HS-5 (cell line): Measurements from ENCODE around the gene CDYL2.
"Not testable (repeated sequence)": the region's sequence is repeated elsewhere in the genome, so short reads cannot be mapped to it uniquely, and the experiment has no call there.

Experiments used
- DNase-seq: peaks from one replicate; pipeline ENCODE4 v3.0.0-alpha.2; 2012; ENCODE audit warnings: low read depth

Gene CDYL2

GRCh38 chr16:80743772-80744171 is 60.6 kb downstream of the CDYL2 start:
- DNase-seq: no peak

- no peak for DNase-seq
Observed at GRCh38 chr16:80743273-80743672, 61.1 kb downstream of the CDYL2 start.

- no peak for DNase-seq
Observed at GRCh38 chr16:80742331-80742730, 62.1 kb downstream of the CDYL2 start.

GRCh38 chr16:80741724-80742123 is 62.7 kb downstream of the CDYL2 start:
- no peak for DNase-seq

- no peak for DNase-seq
Observed at GRCh38 chr16:80739523-80739922, 64.9 kb downstream of the CDYL2 start.

- DNase-seq: no peak
Observed at GRCh38 chr16:80738521-80738920, 65.9 kb downstream of the CDYL2 start.

- DNase-seq: no peak
Observed at GRCh38 chr16:80735846-80736245, 68.6 kb downstream of the CDYL2 start.

GRCh38 chr16:80733407-80733806 is 71.0 kb downstream of the CDYL2 start:
- no peak for DNase-seq

- no peak for DNase-seq
Observed at GRCh38 chr16:80731915-80732314, 72.5 kb downstream of the CDYL2 start.

- not testable (repeated sequence) for DNase-seq
Observed at GRCh38 chr16:80727066-80727763, 77.2 kb downstream of the CDYL2 start.

GRCh38 chr16:80725566-80726162 is 78.7 kb downstream of the CDYL2 start:
- no peak for DNase-seq

- no peak for DNase-seq
Observed at GRCh38 chr16:80723981-80724380, 80.4 kb downstream of the CDYL2 start.

- DNase-seq: no peak
Observed at GRCh38 chr16:80723091-80723490, 81.3 kb downstream of the CDYL2 start.

GRCh38 chr16:80720804-80721371 is 83.5 kb downstream of the CDYL2 start:
- no peak for DNase-seq

- no peak for DNase-seq
Observed at GRCh38 chr16:80719573-80719972, 84.8 kb downstream of the CDYL2 start.

- DNase-seq: no peak
Observed at GRCh38 chr16:80718480-80719220, 85.7 kb downstream of the CDYL2 start.

- DNase-seq: no peak
Observed at GRCh38 chr16:80717611-80718010, 86.8 kb downstream of the CDYL2 start.

GRCh38 chr16:80716564-80717139 is 87.7 kb downstream of the CDYL2 start:
- DNase-seq: no peak

- no peak for DNase-seq
Observed at GRCh38 chr16:80711406-80711805, 93.0 kb downstream of the CDYL2 start.

- DNase-seq: no peak
Observed at GRCh38 chr16:80710918-80711317, 93.5 kb downstream of the CDYL2 start.

- DNase-seq: no peak
Observed at GRCh38 chr16:80708823-80709222, 95.6 kb downstream of the CDYL2 start.

GRCh38 chr16:80707686-80708085 is 96.7 kb downstream of the CDYL2 start:
- no peak for DNase-seq

- no peak for DNase-seq
Observed at GRCh38 chr16:80705596-80705995, 98.8 kb downstream of the CDYL2 start.
